ENCODE measurements around the gene ABI2. TPM values are rescaled to one million over a fixed set of nuclear protein-coding genes. Genes with fewer than 3 reads are reported as not detected.

Gene ABI2
- total and polyA plus RNA-seq, 2 of the 4 experiments (the other 2 are of a cell fraction): 35.7 to 54.0 TPM

DNA sequence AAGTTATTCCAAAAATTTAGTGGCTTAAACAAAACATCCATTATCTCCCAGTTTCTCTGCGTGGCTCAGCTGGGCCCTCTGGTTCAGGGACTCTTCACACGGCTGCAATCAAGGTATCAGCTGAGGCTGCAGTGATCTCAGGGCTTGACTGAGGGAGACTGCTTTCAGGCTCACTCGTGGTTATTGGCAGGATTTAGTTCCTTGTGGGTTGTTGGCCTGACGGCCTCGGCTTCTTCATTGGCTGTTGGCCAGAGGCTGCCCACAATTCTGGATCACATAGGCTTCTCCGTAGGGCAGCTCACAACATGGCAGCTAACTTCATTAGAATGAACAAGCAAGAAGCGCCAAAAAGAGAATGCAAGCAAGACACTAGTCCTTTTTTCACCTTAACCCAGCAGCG is 90.1 kb downstream of the ABI2 start:
- Histone ChIP-seq H3K56ac (ENCODE audit: extremely low read depth, insufficient read depth, low read length) (no peak overlapping the region), H3K14ac (replicated peaks; ENCODE audit: low read depth, low read length) (no peak overlapping the region), H3K4me1 (ENCODE audit: control insufficient read depth, insufficient read depth, low read length) (no peaks in the 10 kb centered on the region), H4K91ac (ENCODE audit: insufficient read depth, low read depth, low read length) (no peak overlapping the region), H2AK9ac (replicated peaks; ENCODE audit: low read depth, low read length, poor library complexity) (no peak overlapping the region), H3K18ac (ENCODE audit: low read depth, low read length) (no peak overlapping the region), H3K79me1 (ENCODE audit: low read depth in 1 of 2, low read length in 2 of 2) (peaks cover 2 to 13% of the 10 kb centered on the region in 2 experiments; a peak in 1 of 4 replicates), H4K20me1 (ENCODE audit: insufficient read depth, low read length) (no peaks in the 10 kb centered on the region), H3K27ac (ENCODE audit: insufficient read depth, low read length) (no peak overlapping the region), H4K8ac (ENCODE audit: low read depth in 2 of 2, low read length in 2 of 2) (no peak overlapping the region), H2BK5ac (ENCODE audit: low read depth, low read length, poor library complexity, severe bottlenecking) (no peak overlapping the region), H3K27me3 (ENCODE audit: control insufficient read depth, insufficient read depth, low read length) (no peaks in the 10 kb centered on the region), H3K36me3 (ENCODE audit: control insufficient read depth, insufficient read depth, low read length) (peaks cover 18% of the 10 kb centered on the region), H2AK5ac (ENCODE audit: low read depth, low read length) (no peak overlapping the region), H4K5ac (ENCODE audit: low read depth, low read length) (no peak overlapping the region), H3K9ac (ENCODE audit: low read depth, low read length) (no peak overlapping the region), H2AFZ (replicated peaks; ENCODE audit: low read length, poor library complexity) (no peak overlapping the region), H3K23ac (ENCODE audit: low read depth, low read length) (no peak overlapping the region), H3K9me3 (ENCODE audit: control insufficient read depth, insufficient read depth, low read length) (peaks cover 4% of the 10 kb centered on the region; the same call in 1 of the 2 replicates), H2BK120ac (ENCODE audit: low read depth, low read length) (no peak overlapping the region), H3K4ac (ENCODE audit: low read depth, low read length) (no peak overlapping the region), H2BK20ac (ENCODE audit: low read depth, low read length) (no peak overlapping the region), H3K4me3 (ENCODE audit: insufficient read depth, low read depth, low read length) (no peak overlapping the region), H3K4me2 (ENCODE audit: low read depth, low read length) (no peak overlapping the region), H3K9me1 (ENCODE audit: insufficient read depth, low read length) (no peaks in the 10 kb centered on the region), H2BK15ac (ENCODE audit: low read depth, low read length) (no peak overlapping the region)
- BruUV-seq (replicated peaks): no TSS peak
- ChIA-PET POLR2A (ENCODE audit: unreplicated experiment) (interaction anchor here (0.6 kb wide), 1 partner anchor 40 kb away, joined by 19 read pairs; no protein-coding TSS in a partner anchor), CTCF (no interaction called here)
- DNase-seq (no peak), ATAC-seq (ENCODE audit: low read depth) (no peak)
- dilution Hi-C loops (cut with HindIII; ENCODE audit: low sequenced_read_pairs, unreplicated experiment): no loop called here
- no peak for TF ChIP-seq RFX5 (IDR thresholded peaks at IDR 0.05; ENCODE audit: low read depth, low read length)
- TF ChIP-seq, protein P1, sequence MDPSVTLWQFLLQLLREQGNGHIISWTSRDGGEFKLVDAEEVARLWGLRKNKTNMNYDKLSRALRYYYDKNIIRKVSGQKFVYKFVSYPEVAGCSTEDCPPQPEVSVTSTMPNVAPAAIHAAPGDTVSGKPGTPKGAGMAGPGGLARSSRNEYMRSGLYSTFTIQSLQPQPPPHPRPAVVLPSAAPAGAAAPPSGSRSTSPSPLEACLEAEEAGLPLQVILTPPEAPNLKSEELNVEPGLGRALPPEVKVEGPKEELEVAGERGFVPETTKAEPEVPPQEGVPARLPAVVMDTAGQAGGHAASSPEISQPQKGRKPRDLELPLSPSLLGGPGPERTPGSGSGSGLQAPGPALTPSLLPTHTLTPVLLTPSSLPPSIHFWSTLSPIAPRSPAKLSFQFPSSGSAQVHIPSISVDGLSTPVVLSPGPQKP (IDR thresholded peaks at IDR 0.05; ENCODE audit: borderline replicate concordance, low read depth, low read length): no peak
- TF ChIP-seq RAD21 (IDR thresholded peaks at IDR 0.05; ENCODE audit: low read length): no peak
- TF ChIP-seq NFE2L2 (IDR thresholded peaks at IDR 0.05; ENCODE audit: low read depth, low read length): no peak
- TF ChIP-seq RCOR1 (IDR thresholded peaks at IDR 0.05; ENCODE audit: insufficient replicate concordance, low read length): no peak
- TF ChIP-seq, protein P2, sequence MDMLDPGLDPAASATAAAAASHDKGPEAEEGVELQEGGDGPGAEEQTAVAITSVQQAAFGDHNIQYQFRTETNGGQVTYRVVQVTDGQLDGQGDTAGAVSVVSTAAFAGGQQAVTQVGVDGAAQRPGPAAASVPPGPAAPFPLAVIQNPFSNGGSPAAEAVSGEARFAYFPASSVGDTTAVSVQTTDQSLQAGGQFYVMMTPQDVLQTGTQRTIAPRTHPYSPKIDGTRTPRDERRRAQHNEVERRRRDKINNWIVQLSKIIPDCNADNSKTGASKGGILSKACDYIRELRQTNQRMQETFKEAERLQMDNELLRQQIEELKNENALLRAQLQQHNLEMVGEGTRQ (IDR thresholded peaks at IDR 0.05; ENCODE audit: low read depth, low read length): no peak
- TF ChIP-seq POLR2A (IDR thresholded peaks at IDR 0.05; ENCODE audit: low read depth, low read length): no peak
- TF ChIP-seq SMC3 (IDR thresholded peaks at IDR 0.05; ENCODE audit: low read depth, low read length): no peak
- TF ChIP-seq FOS (IDR thresholded peaks at IDR 0.05; ENCODE audit: low read depth, low read length): no peak
- TF ChIP-seq BHLHE40 (IDR thresholded peaks at IDR 0.05; ENCODE audit: low read depth, low read length): no peak
- no peak for TF ChIP-seq MXI1 (IDR thresholded peaks at IDR 0.05; ENCODE audit: borderline replicate concordance, low read depth, low read length)
- TF ChIP-seq CEBPB (IDR thresholded peaks at IDR 0.05; ENCODE audit: low read depth, low read length): no peak
- no peak for TF ChIP-seq MAFK (IDR thresholded peaks at IDR 0.05; ENCODE audit: low read depth, low read length)
- TF ChIP-seq CHD1 (IDR thresholded peaks at IDR 0.05; ENCODE audit: low read depth, low read length): no peak
- no peak for TF ChIP-seq CTCF (conservative IDR thresholded peaks at IDR 0.05; ENCODE audit: low read depth, low read length)
- in situ Hi-C loops (cut with MboI; ENCODE audit: low sequenced_read_pairs): no loop called here
- intact Hi-C loops (cut with micrococcal nuclease): no loop called here
- WGBS, 2 experiments (ENCODE audit: extremely low coverage in 2 of 2, insufficient read length in 1 of 2): 82% methylated on average over 3 of the region's 8 CpGs; no CpG with 5 or more reads in 1 of the 2 experiments
